ENCODE measurements around the gene LACTBL1. TPM values are rescaled to one million over a fixed set of nuclear protein-coding genes. Genes with fewer than 3 reads are reported as not detected.

LACTBL1 gene
- total RNA-seq, 4 donors from 2014 or later = not detected

DNA sequence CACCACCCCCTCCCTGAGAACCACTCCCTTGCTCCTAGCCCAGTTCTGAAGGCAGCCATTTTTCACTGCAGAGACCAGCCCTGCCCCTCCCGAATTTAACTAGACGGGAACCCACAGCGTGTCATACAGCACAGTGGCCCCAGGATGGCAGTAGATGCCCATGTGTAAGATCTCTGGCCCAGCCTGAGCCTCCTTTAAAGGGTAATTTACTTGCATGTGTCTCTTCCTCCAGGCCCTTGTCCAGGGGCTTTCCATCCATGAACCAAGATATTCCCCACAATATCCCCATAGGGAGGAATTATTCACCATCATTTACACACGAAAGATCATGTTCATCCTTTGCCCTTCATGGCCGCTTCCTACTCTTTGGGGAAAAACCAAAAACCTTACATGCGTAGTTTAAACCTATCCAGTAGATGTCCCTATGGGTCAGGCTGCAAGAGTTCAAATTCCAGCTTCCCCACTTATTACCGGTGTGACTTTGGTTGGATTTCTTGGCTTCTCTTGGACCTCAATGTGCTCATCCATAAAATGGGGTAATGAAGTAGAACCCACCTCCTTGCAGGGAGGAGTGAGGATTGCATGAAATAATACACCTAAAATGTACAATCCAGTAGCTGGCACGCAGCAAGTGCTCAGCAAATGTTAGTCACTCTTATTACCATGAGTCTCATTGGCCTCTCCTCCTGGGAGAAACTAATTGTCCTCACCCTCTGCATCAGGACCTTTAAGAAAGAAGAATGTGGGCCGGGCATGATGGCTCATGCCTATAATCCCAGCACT, 4.0 kb upstream of the LACTBL1 start:
- TF ChIP-seq, protein P1, sequence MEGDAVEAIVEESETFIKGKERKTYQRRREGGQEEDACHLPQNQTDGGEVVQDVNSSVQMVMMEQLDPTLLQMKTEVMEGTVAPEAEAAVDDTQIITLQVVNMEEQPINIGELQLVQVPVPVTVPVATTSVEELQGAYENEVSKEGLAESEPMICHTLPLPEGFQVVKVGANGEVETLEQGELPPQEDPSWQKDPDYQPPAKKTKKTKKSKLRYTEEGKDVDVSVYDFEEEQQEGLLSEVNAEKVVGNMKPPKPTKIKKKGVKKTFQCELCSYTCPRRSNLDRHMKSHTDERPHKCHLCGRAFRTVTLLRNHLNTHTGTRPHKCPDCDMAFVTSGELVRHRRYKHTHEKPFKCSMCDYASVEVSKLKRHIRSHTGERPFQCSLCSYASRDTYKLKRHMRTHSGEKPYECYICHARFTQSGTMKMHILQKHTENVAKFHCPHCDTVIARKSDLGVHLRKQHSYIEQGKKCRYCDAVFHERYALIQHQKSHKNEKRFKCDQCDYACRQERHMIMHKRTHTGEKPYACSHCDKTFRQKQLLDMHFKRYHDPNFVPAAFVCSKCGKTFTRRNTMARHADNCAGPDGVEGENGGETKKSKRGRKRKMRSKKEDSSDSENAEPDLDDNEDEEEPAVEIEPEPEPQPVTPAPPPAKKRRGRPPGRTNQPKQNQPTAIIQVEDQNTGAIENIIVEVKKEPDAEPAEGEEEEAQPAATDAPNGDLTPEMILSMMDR (IDR thresholded peaks at IDR 0.05; ENCODE audit: low read depth) = no peak

DNA sequence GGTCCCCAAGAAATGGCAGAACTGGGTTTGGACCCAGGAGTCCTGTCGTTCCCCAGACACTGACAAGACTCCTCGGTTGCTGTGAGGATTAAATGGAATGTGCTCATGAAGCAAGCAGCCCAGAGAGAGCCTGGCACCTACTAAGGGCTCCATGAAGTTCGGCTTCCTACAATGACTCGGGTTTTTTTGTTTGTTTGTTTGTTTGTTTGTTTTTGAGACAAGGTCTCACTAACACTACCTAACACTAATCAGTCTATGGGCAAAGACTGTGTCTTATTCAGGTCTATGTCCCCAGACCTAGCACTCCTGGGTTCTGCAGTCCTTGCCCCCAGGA, 3.4 kb upstream of the LACTBL1 start:
- TF ChIP-seq, protein P1 (IDR thresholded peaks at IDR 0.05; ENCODE audit: low read depth) = no peak

DNA sequence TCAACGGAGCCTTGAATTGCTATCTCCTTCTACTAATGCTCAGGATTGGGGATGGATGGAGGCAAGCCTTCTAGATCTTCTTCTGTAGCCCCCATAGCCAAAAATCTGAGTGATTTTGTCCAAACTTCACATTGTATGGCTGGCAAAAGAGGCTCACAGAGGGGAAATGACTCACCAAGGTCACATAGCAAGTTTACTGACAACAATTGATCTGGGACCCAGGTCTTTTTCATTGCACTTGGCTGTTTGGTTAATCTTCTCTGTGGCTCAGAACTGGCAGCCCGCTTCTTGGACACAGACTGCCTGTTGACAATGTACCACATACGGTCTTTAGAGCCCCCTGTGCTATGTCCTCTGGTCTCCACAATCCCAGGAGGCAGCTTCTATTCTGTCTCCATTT, 3.0 kb upstream of the LACTBL1 start:
- TF ChIP-seq, protein P1 (IDR thresholded peaks at IDR 0.05; ENCODE audit: low read depth) = no peak

DNA sequence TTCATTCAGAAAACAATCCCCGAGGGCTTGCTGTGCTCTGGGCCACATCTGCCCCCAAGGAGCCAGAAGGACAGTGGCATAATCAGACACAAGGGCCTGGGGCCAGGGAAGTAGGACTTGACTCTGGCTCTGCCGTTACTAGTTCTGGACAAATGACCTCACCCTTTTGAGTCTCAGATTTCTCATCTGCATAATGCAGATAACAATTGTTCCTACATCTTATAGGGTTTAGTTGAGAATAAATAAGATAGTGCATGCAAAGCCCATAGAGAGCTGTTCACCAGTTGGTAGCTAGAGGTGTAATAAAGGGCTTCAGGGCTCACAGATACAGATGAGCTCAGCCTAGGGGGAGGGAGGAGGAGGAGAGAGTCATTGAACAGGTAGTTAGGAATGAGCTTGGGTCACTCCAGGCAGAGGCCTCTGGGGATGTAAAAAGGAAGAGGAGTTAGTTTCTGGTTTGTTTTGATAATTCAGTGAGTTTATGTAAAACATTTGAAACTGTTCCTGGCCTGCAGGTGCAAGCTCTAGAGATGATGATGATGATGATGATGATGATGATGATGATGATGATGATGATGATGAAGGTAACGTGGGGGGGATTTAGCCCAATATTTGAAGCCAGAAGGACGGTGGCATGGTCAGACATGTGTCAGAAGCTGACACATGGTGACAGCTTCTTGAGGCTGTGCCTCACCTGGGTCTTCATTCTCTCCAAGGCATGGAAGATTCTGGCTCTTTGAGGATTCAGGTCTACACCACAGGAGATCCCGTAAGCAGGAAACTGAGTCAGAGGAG, 858 bp downstream of the LACTBL1 start:
- TF ChIP-seq, protein P1 (IDR thresholded peaks at IDR 0.05; ENCODE audit: low read depth) = no peak

DNA sequence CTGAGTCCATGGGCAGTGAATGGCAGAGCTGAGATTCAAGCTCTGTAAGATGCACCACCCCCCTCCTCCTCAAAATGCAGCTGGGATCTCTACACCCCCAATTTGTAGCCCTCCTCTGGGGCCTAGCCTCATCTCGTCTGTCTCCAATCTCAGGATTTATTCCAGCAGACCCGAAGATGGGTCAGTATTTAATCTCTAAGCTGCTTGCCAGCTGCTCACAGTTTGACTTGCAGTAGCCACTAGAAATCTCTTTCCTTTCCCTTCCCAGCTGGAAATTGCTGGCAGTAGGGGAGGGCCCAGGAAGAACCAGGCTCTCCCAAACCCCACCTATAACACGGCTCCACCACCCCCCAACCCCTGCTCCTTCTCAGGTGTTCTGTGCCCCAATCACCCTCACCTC, 1.5 kb downstream of the LACTBL1 start:
- TF ChIP-seq, protein P1 (IDR thresholded peaks at IDR 0.05; ENCODE audit: low read depth) = no peak

DNA sequence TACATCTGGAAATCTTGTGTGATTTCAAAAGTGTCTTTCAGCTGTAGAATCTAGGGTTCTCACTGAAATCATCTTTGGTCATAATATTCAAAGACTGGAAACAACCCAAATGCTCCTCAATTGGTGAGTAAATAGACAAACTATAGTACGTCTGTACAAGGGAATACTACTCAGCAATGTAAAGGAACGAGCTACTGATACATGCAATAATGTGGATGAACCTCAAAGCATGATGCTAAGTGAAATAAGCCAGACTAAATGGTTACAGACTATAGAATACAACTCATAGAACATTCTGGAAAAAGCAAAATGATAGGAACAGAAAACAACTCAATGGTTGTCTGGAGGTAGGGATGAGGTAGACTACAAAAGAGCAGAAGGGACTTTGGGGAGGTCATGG, 2.6 kb downstream of the LACTBL1 start:
- TF ChIP-seq, protein P1 (IDR thresholded peaks at IDR 0.05; ENCODE audit: low read depth) = no peak

DNA sequence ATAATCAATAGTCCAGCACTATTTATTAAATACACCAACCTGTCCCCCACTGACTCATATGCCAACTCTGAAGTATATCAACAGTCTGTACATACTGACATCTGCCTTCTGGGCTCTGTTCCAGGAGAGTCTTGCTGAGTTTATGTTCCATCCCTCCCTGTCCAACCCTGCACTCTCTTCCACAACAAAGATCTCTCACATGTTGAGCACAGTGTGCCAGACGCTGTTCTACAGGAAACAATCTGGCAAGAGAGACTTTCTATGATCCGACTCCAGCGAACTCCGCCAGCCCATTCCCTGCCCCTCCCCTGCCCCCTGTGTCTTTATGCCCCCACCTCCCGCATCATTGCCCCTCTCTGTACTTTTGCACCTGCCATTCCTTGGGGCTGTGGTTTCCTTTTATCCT, 3.4 kb downstream of the LACTBL1 start:
- TF ChIP-seq, protein P1 (IDR thresholded peaks at IDR 0.05; ENCODE audit: low read depth) = no peak
